T-helper 2 cell treated with Interferon-gamma antibody and Interleukin-4, amounts not matched to agents 5 μg/mL and 100 μg/mL, for 36 hours (primary cell): ENCODE results near the gene S1PR1.

Source experiments
- DNase-seq: peaks from one replicate; pipeline ENCODE4 v3.0.0; 2021; ENCODE audit warnings: low spot score
- H3K27ac Mint-ChIP-seq: one replicate; pipeline ENCODE4 v1.8.0; 2021; ENCODE audit warnings: mild to moderate bottlenecking, mixed read lengths
- H3K27me3 Mint-ChIP-seq: one replicate; pipeline ENCODE4 v1.8.0; 2021; ENCODE audit warnings: low read depth, mixed read lengths
- H3K36me3 Mint-ChIP-seq: one replicate; pipeline ENCODE4 v1.8.0; 2021; ENCODE audit warnings: low read depth, mixed read lengths
- H3K4me1 Mint-ChIP-seq: one replicate; pipeline ENCODE4 v1.8.0; 2021; ENCODE audit warnings: low read depth, mixed read lengths
- H3K4me3 Mint-ChIP-seq: one replicate; pipeline ENCODE4 v1.8.0; 2022; ENCODE audit warnings: mild to moderate bottlenecking, moderate library complexity, mixed read lengths
- H3K9me3 Mint-ChIP-seq: one replicate; pipeline ENCODE4 v1.8.0; 2021; ENCODE audit warnings: mixed read lengths

Gene S1PR1

GRCh38 chr1:101285922-101286570, 49.2 kb downstream of the S1PR1 start:
- no peaks in the 10 kb centered on the region for H3K27me3 Mint-ChIP-seq
- H3K4me1 Mint-ChIP-seq: peaks cover 68% of the 10 kb centered on the region
- no peaks in the 10 kb centered on the region for H3K9me3 Mint-ChIP-seq
- H3K27ac Mint-ChIP-seq: peak overlapping the region; percentile 13
- DNase-seq: no peak
- peak overlapping the region; percentile 0 for H3K4me3 Mint-ChIP-seq
- peaks cover 3% of the 10 kb centered on the region for H3K36me3 Mint-ChIP-seq

DNA sequence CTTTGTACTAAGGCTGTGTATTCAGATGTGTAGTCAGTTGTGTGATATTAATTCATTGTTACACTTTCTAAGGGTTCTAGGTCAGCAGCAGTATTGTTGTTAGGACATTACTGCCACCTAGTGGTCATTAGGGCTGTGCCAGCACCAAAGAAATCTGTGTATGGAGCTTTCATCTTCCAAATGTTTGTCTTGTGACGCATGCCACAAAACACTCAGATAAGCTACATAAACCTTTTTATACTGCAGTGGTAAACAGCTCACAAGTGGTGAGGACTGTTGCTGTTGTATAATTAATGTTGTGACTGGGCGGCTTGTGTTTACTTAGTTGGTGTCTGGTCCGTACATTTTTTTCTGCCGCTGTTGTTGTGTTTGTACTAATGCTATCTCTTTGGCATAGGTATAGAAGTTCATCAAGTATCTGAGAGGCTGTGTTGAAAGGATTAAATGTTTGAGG, 51.7 kb downstream of the S1PR1 start:
- H3K27ac Mint-ChIP-seq: no peak overlapping the region
- H3K4me1 Mint-ChIP-seq: peaks cover 70% of the 10 kb centered on the region
- H3K4me3 Mint-ChIP-seq: peak overlapping the region; percentile 19
- H3K27me3 Mint-ChIP-seq: no peaks in the 10 kb centered on the region
- peak; percentile 46 for DNase-seq
- no peaks in the 10 kb centered on the region for H3K9me3 Mint-ChIP-seq
- H3K36me3 Mint-ChIP-seq: peaks cover 3% of the 10 kb centered on the region

GRCh38 chr1:101290119-101290921, 53.5 kb downstream of the S1PR1 start:
- Mint-ChIP-seq H3K4me3 (peak overlapping the region; percentile 62), H3K27ac (peak overlapping the region; percentile 74)
- DNase-seq: no peak

More at GRCh38 chr1:101290119-101290921, 53.5 kb downstream of the S1PR1 start:
- H3K27me3 Mint-ChIP-seq: peaks cover 3% of the 10 kb centered on the region
- peaks cover 63% of the 10 kb centered on the region for H3K4me1 Mint-ChIP-seq
- H3K36me3 Mint-ChIP-seq: no peaks in the 10 kb centered on the region
- no peaks in the 10 kb centered on the region for H3K9me3 Mint-ChIP-seq
